HG03060 (cell line): ENCODE results near the gene TRAF3IP3.
"Not testable (repeated sequence)": the region's sequence is repeated elsewhere in the genome, so short reads cannot be mapped to it uniquely, and the experiment has no call there.

Experiments
- ATAC-seq: cut with Tn5 transposase; IDR thresholded peaks from one replicate; pipeline ENCODE4 v1.9.1; 2021; ENCODE audit warnings: low read depth, moderate number of reproducible peaks; ENCODE audit not compliant: unreplicated experiment

Gene TRAF3IP3

DNA sequence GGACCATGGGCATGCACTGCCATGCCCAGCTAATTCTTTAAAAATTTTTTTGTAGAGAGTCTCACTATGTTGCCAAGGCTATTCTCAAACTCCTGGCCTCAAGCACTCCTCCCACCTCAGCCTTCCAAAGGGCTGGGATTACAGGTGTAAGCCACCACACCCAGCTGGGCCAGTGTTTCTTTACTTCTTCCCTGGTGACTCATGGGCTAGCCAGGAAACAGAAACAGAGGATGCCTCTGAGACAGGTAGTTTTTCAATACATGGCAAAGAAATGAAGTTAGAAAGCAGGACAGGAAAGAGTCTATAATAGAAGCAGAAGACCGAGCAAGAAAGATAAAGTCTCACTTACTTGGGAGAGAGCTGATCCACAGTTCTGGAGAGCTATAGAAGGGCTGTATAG, 36.1 kb downstream of the TRAF3IP3 start:
- ATAC-seq: no peak

- ATAC-seq: not testable (repeated sequence)
These were observed 37.9 kb downstream of the TRAF3IP3 start for GRCh38 chr1:209793711-209794110.

DNA sequence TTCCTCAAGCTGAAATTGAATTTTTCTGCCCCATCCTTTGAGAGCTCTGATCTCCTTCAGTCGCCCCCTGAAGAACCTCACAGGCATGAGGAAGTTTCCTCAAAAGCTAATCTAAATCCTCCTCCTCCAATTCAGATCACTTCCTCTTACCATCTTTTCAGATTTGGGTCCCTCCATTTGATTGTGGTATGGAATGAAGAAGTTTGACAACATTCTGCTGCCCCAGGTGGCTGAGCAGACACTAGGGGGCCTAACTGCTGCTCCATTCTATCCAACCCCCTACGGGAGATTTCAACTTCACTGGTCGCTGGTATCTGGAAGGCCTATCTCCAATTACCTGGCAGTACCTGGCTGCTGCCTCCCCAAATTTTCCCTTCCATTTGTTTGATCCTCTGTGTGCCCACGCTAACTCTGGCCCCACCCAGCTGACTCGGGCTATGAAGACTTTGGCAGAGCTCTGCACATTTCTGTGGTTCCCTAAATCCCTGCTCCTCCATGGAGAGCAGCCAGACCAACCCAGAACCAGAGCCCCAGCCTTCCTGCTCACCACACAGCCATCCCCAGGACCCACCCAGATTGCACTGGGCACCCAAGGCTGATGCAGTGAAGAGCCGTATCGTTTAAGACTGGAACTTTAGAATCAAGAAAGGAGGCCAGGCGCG, 42.3 kb downstream of the TRAF3IP3 start:
- ATAC-seq: no peak

DNA sequence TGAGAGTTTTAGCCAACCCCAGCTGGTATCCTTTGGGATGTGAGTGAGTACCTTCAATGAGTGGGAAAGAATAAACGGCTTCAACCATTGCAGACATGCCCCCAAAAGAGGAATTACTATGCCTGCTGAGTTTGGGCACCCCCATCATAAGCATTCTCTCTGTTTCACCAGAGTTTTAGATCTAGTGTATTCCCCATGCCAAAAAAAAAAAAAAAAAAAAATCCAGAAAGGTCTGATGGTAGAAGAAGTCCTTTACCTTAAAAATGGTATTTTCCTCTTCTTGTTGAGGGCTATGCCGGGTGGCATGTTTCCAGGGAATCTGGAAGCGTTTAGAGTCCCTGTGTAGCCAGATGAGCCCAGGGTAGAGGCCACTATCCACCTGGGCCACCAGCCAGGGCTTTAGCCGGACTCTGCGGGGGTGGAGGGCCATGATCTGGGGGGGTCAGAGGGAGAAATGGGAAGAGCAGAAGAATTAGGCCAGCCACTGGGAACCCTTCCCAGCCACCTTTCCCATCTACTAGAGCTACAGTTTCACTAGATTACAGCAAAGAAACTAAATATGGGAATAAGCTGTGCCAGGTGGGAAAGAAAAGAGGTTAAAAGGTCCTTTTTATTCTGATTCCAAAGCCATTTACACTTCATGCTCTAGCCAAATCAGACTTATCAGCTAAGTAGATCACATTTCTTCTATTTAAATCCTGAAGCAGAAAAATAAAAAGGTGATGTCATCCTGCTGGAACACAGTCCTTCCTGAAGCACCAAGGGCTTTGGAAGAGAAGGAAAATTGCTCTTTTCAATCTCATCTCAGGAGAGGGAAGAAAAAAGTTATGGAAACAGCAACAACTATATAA, 45.4 kb downstream of the TRAF3IP3 start:
- ATAC-seq: no peak

DNA sequence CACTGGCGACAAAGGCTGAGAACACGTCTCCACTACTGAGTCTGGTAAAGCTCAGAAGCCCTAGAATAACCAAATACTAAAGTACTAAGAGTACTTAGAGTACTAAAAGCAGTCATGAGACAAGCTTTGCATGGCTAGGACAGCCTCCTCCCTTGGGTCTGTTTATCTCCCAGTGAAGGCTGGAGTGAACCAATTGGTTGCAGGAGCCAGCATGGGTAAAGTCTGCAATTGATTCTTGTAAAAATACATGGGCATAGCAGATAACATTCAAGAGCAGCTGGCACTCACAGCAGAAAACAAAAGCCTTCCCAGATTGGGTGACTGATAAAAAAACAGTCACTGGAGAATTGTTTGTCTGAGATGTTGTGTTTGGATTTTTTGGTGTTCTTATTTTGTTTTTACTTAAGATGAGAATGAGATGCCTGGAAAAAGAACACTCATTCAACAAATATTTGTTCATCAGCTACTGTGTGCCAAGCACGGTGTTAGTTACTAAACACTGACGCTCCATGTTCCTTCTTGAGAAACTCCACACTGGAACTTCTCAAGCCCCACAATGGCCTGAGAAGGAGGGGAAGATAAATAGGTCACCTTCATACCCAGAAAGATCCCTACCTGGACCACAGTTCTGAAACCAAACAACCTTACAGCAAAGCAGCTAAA, 46.4 kb downstream of the TRAF3IP3 start:
- ATAC-seq: no peak

DNA sequence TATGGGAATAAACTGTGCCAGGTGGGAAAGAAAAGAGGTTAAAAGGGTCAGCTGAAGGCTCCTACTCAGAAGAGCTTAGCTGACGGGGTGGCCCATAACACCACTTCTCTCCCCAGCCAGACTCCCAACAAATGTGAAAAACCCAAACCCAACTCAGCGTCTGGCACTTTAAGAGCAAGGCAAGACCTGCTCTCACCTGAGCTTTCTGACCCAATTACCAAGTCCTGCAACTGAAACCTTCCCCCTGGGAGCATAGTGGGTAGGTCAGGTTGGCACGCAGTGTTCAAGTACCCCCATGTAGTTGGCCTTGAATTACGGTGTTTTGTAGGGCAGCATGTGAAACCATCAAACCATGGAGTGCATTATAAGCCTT, 46.9 kb downstream of the TRAF3IP3 start:
- ATAC-seq: no peak

- no peak for ATAC-seq
These were observed 47.7 kb downstream of the TRAF3IP3 start for GRCh38 chr1:209803568-209803967.

GRCh38 chr1:209805341-209805781, 49.5 kb downstream of the TRAF3IP3 start:
- no peak for ATAC-seq

DNA sequence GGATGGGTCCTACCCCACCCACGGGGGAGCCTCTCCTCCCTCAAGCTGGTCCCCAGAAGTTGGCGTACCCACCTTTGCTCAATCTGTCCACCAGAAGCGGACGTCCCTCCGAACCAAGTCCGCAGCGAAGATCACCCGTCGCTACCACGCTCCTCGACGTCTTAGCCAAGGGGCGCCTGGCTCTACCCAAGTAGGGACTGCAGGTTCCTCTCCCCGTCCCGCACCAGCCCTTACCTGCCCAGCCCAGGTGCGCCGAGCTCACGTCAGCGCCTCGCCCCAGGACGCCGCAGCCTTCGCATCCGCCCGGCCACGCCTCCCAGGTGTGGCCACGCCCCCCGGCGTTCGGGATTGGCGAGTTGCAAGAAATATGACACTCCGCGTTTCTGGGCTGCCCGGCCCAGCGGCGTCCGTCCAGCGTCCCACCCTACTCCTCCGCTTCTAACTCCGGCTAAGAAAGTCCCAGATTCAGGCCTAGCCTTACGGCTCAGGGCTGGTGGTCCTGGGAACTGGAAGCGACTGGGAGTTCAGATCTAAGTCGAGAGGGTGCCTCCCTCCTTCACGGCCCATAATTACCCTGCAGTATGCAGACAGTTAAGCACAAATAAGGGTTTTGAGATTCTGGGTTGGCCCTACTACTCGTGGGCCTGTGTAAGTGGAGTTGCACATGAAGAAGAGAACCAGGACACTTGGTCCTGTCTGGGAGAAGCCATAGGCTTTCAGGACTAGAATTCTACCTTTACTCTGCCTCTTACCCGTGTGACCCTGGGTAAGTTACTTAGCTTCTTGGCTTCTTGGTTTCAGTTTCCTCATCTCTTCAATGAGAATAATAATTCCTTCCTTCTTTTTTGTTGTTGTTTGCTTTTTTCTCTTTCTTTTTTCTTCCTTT, 50.3 kb downstream of the TRAF3IP3 start, which contains the start of gene IRF6:
Gene IRF6 (minus strand): TSS at position 268 of the 886 bp plus-strand sequence. CDS start 4,729 bp downstream, outside the sequence.
- no peak for ATAC-seq

DNA sequence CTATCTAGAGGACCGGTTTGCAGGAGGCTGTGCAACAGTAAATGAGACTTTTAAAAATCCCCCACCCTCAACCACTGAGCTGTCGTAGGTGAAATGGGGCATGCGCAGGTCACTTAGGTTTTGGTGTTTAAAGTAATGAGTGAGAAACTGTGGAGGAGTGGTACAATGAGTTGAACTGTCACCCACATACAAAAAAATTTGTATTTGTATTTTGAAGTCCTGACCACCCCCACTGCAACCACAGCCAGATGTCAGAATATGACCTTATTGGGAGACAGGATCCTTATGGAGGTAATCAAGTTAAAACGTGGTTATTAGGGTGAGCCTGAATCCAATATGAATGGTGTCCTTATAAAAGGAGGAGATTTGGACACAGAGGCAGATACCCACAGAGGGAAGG, 51.7 kb downstream of the TRAF3IP3 start:
- ATAC-seq: no peak

- ATAC-seq: no peak
These were observed 52.3 kb downstream of the TRAF3IP3 start for GRCh38 chr1:209808059-209808581.

DNA sequence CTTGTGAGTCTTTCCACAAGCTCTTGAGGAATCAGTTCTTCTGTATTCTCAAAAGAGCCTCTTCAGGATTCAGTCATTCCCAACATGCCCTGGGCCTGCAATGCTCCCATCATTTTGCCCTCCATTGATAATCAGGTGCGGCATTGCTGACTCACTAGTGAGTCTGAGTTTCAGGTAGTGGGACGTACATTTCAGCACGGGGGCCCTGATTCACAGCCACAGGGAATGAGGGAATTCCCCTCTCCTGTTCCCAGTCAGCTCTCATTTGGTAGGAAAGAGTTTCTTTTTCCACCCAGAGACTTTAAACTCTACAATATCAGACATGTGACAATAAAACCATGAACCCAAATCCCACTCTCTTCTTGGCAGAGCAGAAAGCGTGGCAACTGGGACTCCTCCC, 53.8 kb downstream of the TRAF3IP3 start:
- no peak for ATAC-seq

DNA sequence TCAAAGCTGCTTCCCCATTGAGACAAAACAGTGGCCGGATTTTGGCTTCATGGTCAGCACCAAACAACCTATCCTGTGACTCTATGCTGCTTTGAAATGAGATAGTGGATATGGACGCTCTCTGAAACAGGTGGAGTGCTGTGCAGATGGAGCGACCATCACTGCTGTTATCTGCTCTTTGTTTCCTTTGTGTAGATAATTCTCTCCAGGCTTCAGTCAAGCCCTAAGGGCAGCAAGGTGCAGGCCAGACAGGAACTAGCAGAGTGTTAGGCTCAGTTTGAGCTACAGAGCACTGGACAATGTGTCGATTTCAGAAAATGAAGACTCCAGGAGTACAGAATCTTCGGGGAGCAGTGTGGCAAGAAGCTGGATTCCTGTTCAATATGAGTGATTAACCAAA, 54.9 kb downstream of the TRAF3IP3 start:
- no peak for ATAC-seq

DNA sequence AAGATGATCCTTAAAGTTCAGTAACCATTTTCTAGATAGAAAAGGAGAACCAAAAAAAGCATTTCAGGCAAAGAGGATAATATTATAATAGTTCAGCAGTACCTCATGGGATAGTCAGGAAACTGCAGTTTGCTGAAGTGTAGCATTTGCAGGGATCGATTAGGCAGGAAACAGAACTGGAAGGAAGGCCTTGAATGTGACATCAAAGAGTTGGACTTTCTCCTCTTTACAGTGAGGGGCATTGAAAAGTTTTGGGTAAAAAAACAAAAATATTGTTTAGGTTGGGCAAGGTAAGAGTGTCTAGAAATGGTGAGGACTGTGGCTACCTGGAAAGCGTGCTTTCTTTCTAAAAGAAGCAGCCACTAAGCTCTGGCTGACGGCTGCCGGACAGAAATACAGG, 58.0 kb downstream of the TRAF3IP3 start:
- ATAC-seq: no peak

DNA sequence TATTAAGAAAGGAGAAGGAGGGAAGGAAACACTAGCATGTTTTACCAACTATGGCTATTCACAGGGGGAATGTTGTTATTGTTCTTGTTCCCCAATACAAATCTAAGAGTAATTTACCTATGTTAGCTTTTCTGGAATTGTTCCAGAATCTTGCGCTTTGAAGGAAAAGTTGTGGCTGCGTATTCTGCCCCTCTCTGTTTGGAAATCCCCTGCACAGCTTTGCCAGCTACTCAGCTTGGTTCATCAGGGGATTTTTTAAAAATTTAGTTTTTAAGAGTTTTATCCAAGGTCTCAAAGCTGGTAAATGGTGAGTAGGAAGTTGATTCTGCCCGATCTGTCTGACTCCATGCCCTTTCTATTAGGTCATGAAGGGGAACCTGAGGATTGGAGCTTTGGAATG, 59.6 kb downstream of the TRAF3IP3 start:
- ATAC-seq: no peak

DNA sequence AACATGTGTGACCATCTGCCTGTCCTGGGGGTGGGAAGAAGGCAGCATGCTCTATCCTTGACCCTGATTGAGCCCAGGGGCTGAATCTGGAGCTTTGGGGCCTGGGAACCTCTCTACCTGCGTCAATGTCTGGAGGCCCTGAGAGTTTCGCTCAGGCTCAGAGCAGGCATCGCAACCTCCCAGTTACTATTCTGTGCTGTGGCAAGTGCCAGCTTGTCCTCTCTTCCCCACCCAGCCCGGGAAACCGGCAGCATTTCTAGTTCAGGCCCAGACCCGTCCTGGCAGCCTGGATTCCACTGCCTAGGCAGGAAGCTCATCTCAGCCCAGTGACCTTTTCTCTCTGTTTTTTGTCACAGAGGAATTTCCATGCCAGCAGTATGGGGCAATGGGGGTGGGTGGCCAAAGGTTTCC, 60.1 kb downstream of the TRAF3IP3 start:
- no peak for ATAC-seq

DNA sequence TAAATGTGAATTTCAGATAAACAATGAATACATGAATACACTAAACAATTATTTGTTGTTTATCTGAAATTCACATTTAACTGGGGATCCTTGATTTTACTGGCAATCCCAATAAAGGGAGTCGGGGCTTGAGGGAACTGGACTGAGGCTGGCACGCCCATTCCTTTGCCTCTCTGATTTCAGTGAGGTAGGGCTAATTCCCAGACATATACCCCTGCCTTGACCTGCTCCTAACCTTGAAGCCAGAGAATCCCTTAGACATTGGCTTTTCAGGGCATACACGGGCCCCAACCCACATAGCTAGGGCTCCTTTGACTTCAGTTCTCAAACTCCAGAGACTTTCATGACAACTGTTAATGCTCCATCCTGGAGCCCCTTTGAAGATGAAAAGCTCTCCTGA, 61.1 kb downstream of the TRAF3IP3 start:
- ATAC-seq: no peak

- ATAC-seq: no peak
These were observed 61.8 kb downstream of the TRAF3IP3 start for GRCh38 chr1:209817691-209818090.

DNA sequence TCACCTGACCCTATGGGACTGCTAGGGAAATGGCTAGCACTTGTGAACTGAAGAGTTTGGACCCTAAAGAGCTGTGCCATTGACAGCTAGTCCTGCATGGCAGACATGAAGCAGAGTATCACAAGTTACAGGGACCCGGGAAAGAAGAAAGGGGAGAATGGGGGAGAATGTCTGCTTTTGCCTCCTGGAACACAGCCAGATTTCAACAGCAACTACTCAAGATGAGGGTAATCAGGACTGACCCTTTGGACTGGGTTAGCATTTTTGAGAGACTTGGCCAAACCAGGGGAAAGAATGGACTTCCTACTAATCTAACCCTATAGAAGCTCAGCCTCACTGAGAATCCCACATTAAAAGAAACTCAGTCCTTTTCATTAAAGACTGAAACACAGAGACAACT, 63.2 kb downstream of the TRAF3IP3 start:
- no peak for ATAC-seq

DNA sequence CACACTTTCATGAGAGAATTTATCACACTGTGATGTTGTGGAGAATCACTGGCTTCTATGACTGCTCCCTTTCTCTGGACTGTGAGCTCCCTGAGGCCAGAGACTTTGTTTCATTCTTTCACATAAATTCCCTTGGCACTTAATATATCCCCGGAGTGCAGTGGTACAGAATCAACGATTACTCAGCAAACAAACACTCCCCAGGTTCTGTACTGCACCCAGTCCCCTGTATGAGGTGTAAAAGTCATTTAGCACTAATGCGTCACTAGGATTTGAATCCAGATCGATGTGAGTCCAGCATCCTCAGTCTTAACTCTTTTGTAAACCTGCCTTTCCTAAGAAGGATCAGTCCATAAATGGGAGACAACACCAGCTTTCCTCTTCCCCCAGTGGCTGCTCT, 65.1 kb downstream of the TRAF3IP3 start:
- ATAC-seq: no peak
